ENCODE results near the gene HS3ST3A1.

Gene HS3ST3A1

DNA sequence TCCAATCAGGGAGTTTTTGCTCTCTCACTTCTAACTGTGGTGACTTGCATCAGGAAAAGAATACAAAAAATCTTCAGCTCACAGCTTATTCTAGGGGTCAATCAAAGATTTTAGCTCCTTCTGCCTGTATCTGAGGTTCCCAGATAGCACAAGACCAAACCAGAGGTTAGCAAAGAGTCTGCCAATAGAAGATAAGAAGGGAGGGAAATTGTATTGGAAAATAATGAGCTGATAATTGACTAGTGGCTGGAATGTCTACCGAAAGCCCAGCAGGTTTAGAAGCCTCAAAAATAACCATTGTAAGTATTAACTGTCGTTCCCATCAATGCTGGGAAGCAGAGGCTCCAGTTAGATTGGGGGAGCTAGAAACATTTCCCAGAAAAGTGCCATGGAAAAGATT is 26.3 kb downstream of the HS3ST3A1 start:
- WGBS = 24% methylated on average over 2 of the region's 2 CpGs
- no peak overlapping the region for H2AFZ ChIP-seq (ENCODE audit: low read depth, low read length)
- peaks cover 3% of the 10 kb centered on the region for H3K4me1 ChIP-seq (ENCODE audit: control insufficient read depth, insufficient read depth, low read depth, low read length)
- H3K18ac ChIP-seq (ENCODE audit: low read depth in 1 of 2, low read length in 2 of 2) = no peak overlapping the region
- H2BK12ac ChIP-seq (ENCODE audit: low read length in 2 of 2) = no peak overlapping the region
- H3K27ac ChIP-seq (ENCODE audit: low read length, poor library complexity, severe bottlenecking) = no peak overlapping the region
- H3K23ac ChIP-seq (ENCODE audit: low read length in 2 of 2) = no peak overlapping the region
- no peaks in the 10 kb centered on the region for H3K36me3 ChIP-seq (ENCODE audit: control insufficient read depth in 1 of 2, insufficient read depth in 2 of 2, low read depth in 1 of 2, low read length in 2 of 2)
- H3K4me2 ChIP-seq (ENCODE audit: low read length, poor library complexity, severe bottlenecking) = no peak overlapping the region
- H3K4me3 ChIP-seq (ENCODE audit: insufficient read depth in 1 of 2, low read depth in 1 of 2, low read length in 2 of 2) = no peak overlapping the region
- no peak overlapping the region for H4K91ac ChIP-seq (ENCODE audit: low read length)
- H4K8ac ChIP-seq (ENCODE audit: low read length) = no peak overlapping the region
- DNase-seq = no peak
- no peaks in the 10 kb centered on the region for H3K79me1 ChIP-seq (replicated peaks; ENCODE audit: low read length, poor library complexity, severe bottlenecking)
- H3K4ac ChIP-seq (ENCODE audit: low read depth in 1 of 2, low read length in 2 of 2) = no peak overlapping the region
- no peak overlapping the region for H2BK15ac ChIP-seq (ENCODE audit: low read depth, poor library complexity, severe bottlenecking)
- H2BK120ac ChIP-seq (ENCODE audit: low read depth, low read length) = no peak overlapping the region
- H3K27me3 ChIP-seq (ENCODE audit: control insufficient read depth in 1 of 2, insufficient read depth in 1 of 2, low read length in 2 of 2) = no peaks in the 10 kb centered on the region
- H3K14ac ChIP-seq (ENCODE audit: low read length in 2 of 2) = no peak overlapping the region
- no peaks in the 10 kb centered on the region for H3K9me3 ChIP-seq (ENCODE audit: control insufficient read depth, low read length)
- H3K9ac ChIP-seq (ENCODE audit: low read length) = no peak overlapping the region
- H2AK5ac ChIP-seq (ENCODE audit: low read length, severe bottlenecking) = no peak overlapping the region
- no peak overlapping the region for H2BK5ac ChIP-seq (ENCODE audit: low read depth, low read length, poor library complexity, severe bottlenecking)

DNA sequence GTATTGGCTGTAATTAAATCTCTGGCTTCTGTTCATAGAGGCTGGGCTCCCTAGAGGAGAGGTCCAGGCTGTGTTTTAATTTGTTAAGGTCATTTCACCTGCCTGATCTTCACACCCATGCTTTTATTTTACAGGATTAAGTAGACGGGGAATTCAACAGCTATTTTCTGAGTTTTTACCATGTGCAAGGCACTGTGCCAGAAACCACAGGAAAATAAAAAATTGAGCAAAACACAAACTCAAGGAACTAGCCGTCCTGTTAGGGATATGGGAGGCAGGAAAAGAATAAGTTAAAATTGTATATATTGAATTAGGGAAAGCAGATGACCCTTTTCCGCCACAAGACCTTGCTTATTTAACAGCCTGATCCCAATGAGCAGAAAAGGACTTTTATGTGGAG is 29.1 kb downstream of the HS3ST3A1 start:
- no peaks in the 10 kb centered on the region for H3K27me3 ChIP-seq (ENCODE audit: control insufficient read depth in 1 of 2, insufficient read depth in 1 of 2, low read length in 2 of 2)
- H3K4ac ChIP-seq (ENCODE audit: low read depth in 1 of 2, low read length in 2 of 2) = no peak overlapping the region
- peaks cover 2% of the 10 kb centered on the region for H3K9me3 ChIP-seq (ENCODE audit: control insufficient read depth, low read length)
- H2BK120ac ChIP-seq (ENCODE audit: low read depth, low read length) = no peak overlapping the region
- no peak for DNase-seq
- no peak overlapping the region for H2BK15ac ChIP-seq (ENCODE audit: low read depth, poor library complexity, severe bottlenecking)
- no peak overlapping the region for H3K9ac ChIP-seq (ENCODE audit: low read length)
- H2AK5ac ChIP-seq (ENCODE audit: low read length, severe bottlenecking) = no peak overlapping the region
- no peak overlapping the region for H2AFZ ChIP-seq (ENCODE audit: low read depth, low read length)
- H3K18ac ChIP-seq (ENCODE audit: low read depth in 1 of 2, low read length in 2 of 2) = no peak overlapping the region
- WGBS = 93% methylated on average over 2 of the region's 3 CpGs
- no peak overlapping the region for H2BK12ac ChIP-seq (ENCODE audit: low read length in 2 of 2)
- H3K79me1 ChIP-seq (replicated peaks; ENCODE audit: low read length, poor library complexity, severe bottlenecking) = no peaks in the 10 kb centered on the region
- no peak overlapping the region for H3K4me2 ChIP-seq (ENCODE audit: low read length, poor library complexity, severe bottlenecking)
- H4K91ac ChIP-seq (ENCODE audit: low read length) = no peak overlapping the region
- peaks cover 3% of the 10 kb centered on the region for H3K4me1 ChIP-seq (ENCODE audit: control insufficient read depth, insufficient read depth, low read depth, low read length)
- H3K23ac ChIP-seq (ENCODE audit: low read length in 2 of 2) = no peak overlapping the region
- H3K27ac ChIP-seq (ENCODE audit: low read length, poor library complexity, severe bottlenecking) = no peak overlapping the region
- H4K8ac ChIP-seq (ENCODE audit: low read length) = no peak overlapping the region
- H3K14ac ChIP-seq (ENCODE audit: low read length in 2 of 2) = no peak overlapping the region
- H3K4me3 ChIP-seq (ENCODE audit: insufficient read depth in 1 of 2, low read depth in 1 of 2, low read length in 2 of 2) = no peak overlapping the region
- H2BK5ac ChIP-seq (ENCODE audit: low read depth, low read length, poor library complexity, severe bottlenecking) = no peak overlapping the region
- H3K36me3 ChIP-seq (ENCODE audit: control insufficient read depth in 1 of 2, insufficient read depth in 2 of 2, low read depth in 1 of 2, low read length in 2 of 2) = peaks cover 0 to 3% of the 10 kb centered on the region in 2 experiments

DNA sequence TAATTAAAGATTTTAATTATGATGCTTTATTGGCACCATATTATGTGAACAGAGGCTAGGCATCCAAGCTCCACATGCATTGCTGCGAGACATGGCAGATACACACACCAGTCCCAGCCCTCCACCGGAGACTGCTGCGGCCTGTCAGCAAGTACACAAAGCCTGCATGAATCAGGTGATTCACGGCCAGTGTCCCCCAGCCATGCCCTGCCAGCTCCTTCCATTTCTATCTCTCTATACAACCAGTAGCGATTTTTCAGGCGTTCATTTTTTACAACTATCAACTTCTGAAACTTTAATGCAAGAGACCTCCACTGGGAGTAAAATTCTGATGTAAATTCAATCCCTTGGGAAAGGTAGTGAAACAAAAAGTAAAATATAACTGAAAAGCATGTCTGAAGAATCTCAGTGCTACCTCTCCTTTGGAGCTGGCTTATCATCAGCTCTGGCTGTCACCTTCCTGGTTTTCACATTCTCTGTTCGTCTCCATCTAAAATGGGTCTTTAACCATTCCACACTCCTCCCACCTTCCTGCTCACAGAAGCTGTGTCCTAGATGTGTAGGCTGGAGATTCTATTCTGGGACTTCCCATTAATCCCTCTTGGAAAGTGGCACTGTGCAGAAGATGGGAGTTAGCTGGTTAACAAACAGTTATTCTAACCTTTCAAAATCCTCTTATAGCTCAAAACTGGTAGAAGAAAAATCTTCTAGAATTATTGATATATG is 32.2 kb downstream of the HS3ST3A1 start:
- Histone ChIP-seq H3K14ac (ENCODE audit: low read length in 2 of 2) (no peak overlapping the region), H3K9me3 (ENCODE audit: control insufficient read depth, low read length) (peaks cover 13% of the 10 kb centered on the region), H2BK120ac (ENCODE audit: low read depth, low read length) (no peak overlapping the region), H2BK12ac (ENCODE audit: low read length in 2 of 2) (no peak overlapping the region), H4K8ac (ENCODE audit: low read length) (no peak overlapping the region), H3K27ac (ENCODE audit: low read length, poor library complexity, severe bottlenecking) (no peak overlapping the region), H2AK5ac (ENCODE audit: low read length, severe bottlenecking) (no peak overlapping the region), H3K9ac (ENCODE audit: low read length) (no peak overlapping the region), H2BK5ac (ENCODE audit: low read depth, low read length, poor library complexity, severe bottlenecking) (no peak overlapping the region), H3K4ac (ENCODE audit: low read depth in 1 of 2, low read length in 2 of 2) (no peak overlapping the region), H3K36me3 (ENCODE audit: control insufficient read depth in 1 of 2, insufficient read depth in 2 of 2, low read depth in 1 of 2, low read length in 2 of 2) (peaks cover 0 to 10% of the 10 kb centered on the region in 2 experiments), H3K27me3 (ENCODE audit: control insufficient read depth in 1 of 2, insufficient read depth in 1 of 2, low read length in 2 of 2) (no peaks in the 10 kb centered on the region), H3K18ac (ENCODE audit: low read depth in 1 of 2, low read length in 2 of 2) (no peak overlapping the region), H3K79me1 (replicated peaks; ENCODE audit: low read length, poor library complexity, severe bottlenecking) (no peaks in the 10 kb centered on the region), H3K4me1 (ENCODE audit: control insufficient read depth, insufficient read depth, low read depth, low read length) (no peaks in the 10 kb centered on the region), H3K4me3 (ENCODE audit: insufficient read depth in 1 of 2, low read depth in 1 of 2, low read length in 2 of 2) (no peak overlapping the region), H4K91ac (ENCODE audit: low read length) (no peak overlapping the region), H2AFZ (ENCODE audit: low read depth, low read length) (no peak overlapping the region), H2BK15ac (ENCODE audit: low read depth, poor library complexity, severe bottlenecking) (no peak overlapping the region), H3K4me2 (ENCODE audit: low read length, poor library complexity, severe bottlenecking) (no peak overlapping the region), H3K23ac (ENCODE audit: low read length in 2 of 2) (no peak overlapping the region)
- WGBS = 72% methylated on average over 4 of the region's 7 CpGs
- DNase-seq = no peak

DNA sequence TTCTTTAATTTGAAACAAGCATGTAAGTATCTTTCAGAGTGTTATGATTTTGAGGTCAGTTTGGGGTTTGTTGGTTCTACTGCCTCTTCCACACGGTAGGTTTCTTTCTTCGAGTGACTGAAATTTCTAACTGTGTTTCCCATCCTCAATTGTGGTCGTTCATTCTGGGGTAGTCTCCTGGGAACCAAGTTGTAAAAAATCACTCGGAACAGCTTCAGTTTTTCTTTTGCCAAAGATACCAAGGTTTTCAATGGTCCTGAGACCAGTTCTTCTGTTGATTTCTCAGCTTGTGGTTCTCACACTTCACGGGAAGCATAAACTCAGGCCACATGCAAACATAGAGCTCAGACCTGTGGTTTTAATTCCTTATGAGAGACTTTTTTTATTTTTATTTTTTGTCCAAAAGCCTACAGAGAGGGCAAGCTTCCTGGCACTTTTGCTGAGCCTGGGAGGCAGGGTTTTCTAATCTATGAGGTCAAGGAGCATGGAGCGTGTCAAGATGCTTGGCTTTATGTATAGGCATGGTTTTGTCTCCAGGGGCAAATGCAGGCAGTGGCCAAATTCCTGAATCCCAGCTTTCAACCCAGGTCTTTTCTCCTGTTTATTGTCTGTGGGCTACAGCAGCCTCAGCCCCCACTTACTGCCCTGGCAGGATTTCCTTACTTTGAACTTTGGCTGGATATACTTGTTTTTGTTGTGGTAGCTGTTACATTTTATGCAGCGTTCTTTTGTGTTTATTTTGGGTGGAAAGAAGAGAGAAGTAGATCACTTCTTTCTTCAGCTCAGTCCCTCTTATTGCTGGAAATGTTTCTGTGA is 32.9 kb downstream of the HS3ST3A1 start:
- Histone ChIP-seq H3K36me3 (ENCODE audit: control insufficient read depth in 1 of 2, insufficient read depth in 2 of 2, low read depth in 1 of 2, low read length in 2 of 2) (peaks cover 0 to 10% of the 10 kb centered on the region in 2 experiments), H3K9me3 (ENCODE audit: control insufficient read depth, low read length) (peaks cover 13% of the 10 kb centered on the region), H4K8ac (ENCODE audit: low read length) (peak overlapping the region; percentile 37), H3K79me1 (replicated peaks; ENCODE audit: low read length, poor library complexity, severe bottlenecking) (no peaks in the 10 kb centered on the region), H2AK5ac (ENCODE audit: low read length, severe bottlenecking) (no peak overlapping the region), H3K4ac (ENCODE audit: low read depth in 1 of 2, low read length in 2 of 2) (no peak overlapping the region), H2AFZ (ENCODE audit: low read depth, low read length) (no peak overlapping the region), H3K4me1 (ENCODE audit: control insufficient read depth, insufficient read depth, low read depth, low read length) (no peaks in the 10 kb centered on the region), H3K27ac (ENCODE audit: low read length, poor library complexity, severe bottlenecking) (no peak overlapping the region), H2BK12ac (ENCODE audit: low read length in 2 of 2) (no peak overlapping the region), H3K4me3 (ENCODE audit: insufficient read depth in 1 of 2, low read depth in 1 of 2, low read length in 2 of 2) (no peak overlapping the region), H2BK5ac (ENCODE audit: low read depth, low read length, poor library complexity, severe bottlenecking) (no peak overlapping the region), H2BK120ac (ENCODE audit: low read depth, low read length) (peak overlapping the region; percentile 5), H3K9ac (ENCODE audit: low read length) (no peak overlapping the region), H2BK15ac (ENCODE audit: low read depth, poor library complexity, severe bottlenecking) (no peak overlapping the region), H3K18ac (ENCODE audit: low read depth in 1 of 2, low read length in 2 of 2) (no peak overlapping the region), H3K27me3 (ENCODE audit: control insufficient read depth in 1 of 2, insufficient read depth in 1 of 2, low read length in 2 of 2) (no peaks in the 10 kb centered on the region), H4K91ac (ENCODE audit: low read length) (no peak overlapping the region), H3K14ac (ENCODE audit: low read length in 2 of 2) (no peak overlapping the region), H3K4me2 (ENCODE audit: low read length, poor library complexity, severe bottlenecking) (no peak overlapping the region), H3K23ac (ENCODE audit: low read length in 2 of 2) (no peak overlapping the region)
- 89% methylated on average over 7 of the region's 7 CpGs for WGBS
- no peak for DNase-seq
